B cell (primary cell): Measurements from ENCODE around the gene KDM1B. TPM values are rescaled to one million over a fixed set of nuclear protein-coding genes. Genes with fewer than 3 reads are reported as not detected.

Experiments used
- ATAC-seq: fragments of 200-7000 bp; cut with Tn5 transposase; one replicate; pipeline ENCODE4 v1.10.0; 2021; ENCODE audit warnings: low read depth, mild to moderate bottlenecking, moderate number of reproducible peaks, moderate library complexity
- CTCF ChIA-PET: fragments of 350-600 bp; sonication (Branson Sonifier 250); formaldehyde crosslinking; loops from one replicate; lab custom pipeline; 2021; ENCODE audit warnings: antibody characterized with exemption, inconsistent platforms; lab: Charles Lee
- POLR2A ChIA-PET: fragments of 350-600 bp; sonication (Branson Sonifier 250); formaldehyde crosslinking; loops from one replicate; lab custom pipeline; 2021; ENCODE audit warnings: antibody characterized with exemption; lab: Charles Lee
- DNase-seq: peaks from one replicate; pipeline ENCODE4 v3.0.0; 2013
- H2AFZ ChIP-seq: 2 replicates; pipeline ENCODE4 v1.6.1; 2012; ENCODE audit warnings: mild to moderate bottlenecking, low read depth, low read length; ENCODE audit not compliant: insufficient read depth, poor library complexity, severe bottlenecking
- H3K27ac ChIP-seq, 2 donors: 1 replicate in 1 of 2; 2 replicates in 1 of 2; pipeline ENCODE4 v1.5.1; 2012 to 2013; ENCODE audit warnings: low read length in 2 of 2, mild to moderate bottlenecking in 2 of 2, moderate library complexity in 1 of 2
- H3K27me3 ChIP-seq, 4 experiments: fragments of 200-600 bp in 1 of 4; sonication (generic) in 1 of 4; replicated peaks in 1 of 4; 1 replicate in 2 of 4; 2 replicates in 2 of 4; pipeline versions ENCODE4 v1.6.1 to v1.7.0; 2013 to 2016; ENCODE audit warnings: low read length in 3 of 4, mild to moderate bottlenecking in 2 of 4, mixed read lengths in 1 of 4, moderate library complexity in 1 of 4; ENCODE audit not compliant: insufficient read depth in 4 of 4, control insufficient read depth in 3 of 4; ENCODE audit errors: control extremely low read depth in 1 of 4
- H3K36me3 ChIP-seq, 2 experiments: replicated peaks in 1 of 2; 1 replicate in 1 of 2; 2 replicates in 1 of 2; pipeline versions ENCODE4 v1.6.1 to v1.7.1; 2013; ENCODE audit warnings: low read length in 1 of 2; ENCODE audit not compliant: insufficient read depth in 2 of 2, control insufficient read depth in 1 of 2; ENCODE audit errors: control extremely low read depth in 1 of 2, extremely low read depth in 1 of 2
- H3K4me1 ChIP-seq, 2 donors: fragments of 200-600 bp in 1 of 2; sonication (generic) in 1 of 2; 1 replicate in 1 of 2; 2 replicates in 1 of 2; pipeline versions ENCODE4 v1.5.1 to v1.6.1; 2013 to 2017; ENCODE audit warnings: low read length in 2 of 2; ENCODE audit not compliant: control insufficient read depth in 2 of 2, insufficient read depth in 2 of 2
- H3K4me2 ChIP-seq: replicated peaks from 2 replicates; pipeline ENCODE3; 2012; ENCODE audit warnings: mild to moderate bottlenecking, low read depth, low read length; ENCODE audit not compliant: poor library complexity, severe bottlenecking
- H3K4me3 ChIP-seq, 5 experiments: fragments of 200-600 bp in 1 of 5; sonication (generic) in 1 of 5; 1 replicate in 3 of 5; 2 replicates in 2 of 5; pipeline versions ENCODE4 v1.5.1 to v1.7.0; 2011 to 2016; ENCODE audit warnings: low read length in 4 of 5, mild to moderate bottlenecking in 4 of 5, low read depth in 2 of 5, control low read depth in 1 of 5, moderate library complexity in 1 of 5; ENCODE audit not compliant: insufficient read depth in 1 of 5; ENCODE audit errors: control extremely low read depth in 1 of 5, extremely low read depth in 1 of 5
- H3K79me2 ChIP-seq: fragments of 200-600 bp; sonication (generic); one replicate; pipeline ENCODE4 v1.6.0; 2016; ENCODE audit warnings: low read length; ENCODE audit not compliant: control insufficient read depth, insufficient read depth
- H3K9ac ChIP-seq: fragments of 200-600 bp; sonication (generic); 2 replicates; pipeline ENCODE4 v1.6.1; 2017; ENCODE audit warnings: mild to moderate bottlenecking, low read length, moderate library complexity
- H3K9me3 ChIP-seq, 3 donors: one replicate each; pipeline versions ENCODE4 v1.6.1 to v1.7.1; 2013; ENCODE audit warnings: low read length in 2 of 3; ENCODE audit not compliant: control insufficient read depth in 2 of 3, insufficient read depth in 1 of 3; ENCODE audit errors: control extremely low read depth in 1 of 3
- H4K20me1 ChIP-seq: 2 replicates; pipeline ENCODE4 v1.6.0; 2012; ENCODE audit warnings: mild to moderate bottlenecking, low read length; ENCODE audit not compliant: insufficient read depth, control insufficient read depth, poor library complexity, severe bottlenecking
- H3K27ac Mint-ChIP-seq: one replicate; pipeline ENCODE4 v1.8.0; 2021; ENCODE audit warnings: mixed read lengths
- H3K27me3 Mint-ChIP-seq: one replicate; pipeline ENCODE4 v1.8.0; 2021; ENCODE audit warnings: mixed read lengths
- H3K4me1 Mint-ChIP-seq: one replicate; pipeline ENCODE4 v1.8.0; 2021; ENCODE audit warnings: mixed read lengths
- H3K4me3 Mint-ChIP-seq: one replicate; pipeline ENCODE4 v1.8.0; 2021; ENCODE audit warnings: mixed read lengths
- H3K9me3 Mint-ChIP-seq: one replicate; pipeline ENCODE4 v1.8.0; 2022; ENCODE audit warnings: mixed read lengths; ENCODE audit not compliant: insufficient read depth
- CTCF ChIP-seq: fragments of 200-600 bp; IDR thresholded peaks from one replicate; pipeline ENCODE4 v1.8.0; 2022; ENCODE audit warnings: antibody characterized with exemption, mild to moderate bottlenecking
- EZH2 ChIP-seq: IDR thresholded peaks from 2 replicates; pipeline ENCODE4 v1.6.1; 2012; ENCODE audit warnings: borderline replicate concordance, low read depth, mild to moderate bottlenecking, moderate library complexity, low read length; ENCODE audit not compliant: insufficient read depth, poor library complexity, severe bottlenecking
- WGBS: methylation state at CpG from one replicate; pipeline ENCODE4 v1.1.5; 2013; ENCODE audit warnings: missing lambda C conversion rate; ENCODE audit not compliant: insufficient coverage; 5-methylcytosine and 5-hydroxymethylcytosine counted together
- intact Hi-C: fragments of 100-400 bp; cut with micrococcal nuclease; formaldehyde crosslinking; loops from one replicate; pipeline ENCODE4 v1.10.0; 2022
- polyA plus RNA-seq: library from polyadenylated mRNA; depleted of rRNA; stranded (reverse); fragments of >200 nt; gene quantifications from 2 replicates; pipeline ENCODE4 v1.2.3, GENCODE V29; 2012
- total RNA-seq, 2 donors: library from RNA; stranded (reverse); fragments of 120-200 nt in 1 of 2; gene quantifications; 1 replicate in 1 of 2; 2 replicates in 1 of 2; pipeline versions ENCODE4 v1.2.3 to v1.2.4, GENCODE V29; 2013 to 2022

Gene KDM1B
- total and polyA plus RNA-seq, 2 donors (not counting 1 experiment from before 2014, with no cell fraction given) = 10.9 to 16.0 TPM

GRCh38 chr6:18179770-18180356 is 24.6 kb downstream of the KDM1B start:
- Mint-ChIP-seq H3K4me3 (peak overlapping the region; percentile 2), H3K9me3 (peaks cover 2% of the 10 kb centered on the region), H3K27ac (peak overlapping the region; percentile 32), H3K27me3 (no peaks in the 10 kb centered on the region), H3K4me1 (peaks cover 37% of the 10 kb centered on the region)
- H3K4me1 ChIP-seq = peaks cover 13 to 16% of the 10 kb centered on the region in 2 donors
- ChIA-PET CTCF (no interaction called here), POLR2A (interaction anchor here (0.7 kb wide), 1 partner anchor 25 kb away, joined by 4 read pairs; the partner anchor contains the start of gene KDM1B)
- H2AFZ ChIP-seq = no peak overlapping the region
- WGBS = 25% methylated on average over 1 of the region's 5 CpGs
- H3K27ac ChIP-seq = peak overlapping the region in 1 of 2 donors; percentile 40
- peaks cover 0 to 8% of the 10 kb centered on the region in 2 experiments for H3K36me3 ChIP-seq
- no peaks in the 10 kb centered on the region for H3K9me3 ChIP-seq
- H3K9ac ChIP-seq = no peak overlapping the region
- peak overlapping the region; percentile 5 for H3K4me2 ChIP-seq
- intact Hi-C loops = no loop called here
- no peaks in the 10 kb centered on the region for H3K27me3 ChIP-seq
- TF ChIP-seq CTCF (no peak), EZH2 (no peak)
- DNase-seq (peak; percentile 8), ATAC-seq (no peak)
- H3K4me3 ChIP-seq = no peak overlapping the region
- H3K79me2 ChIP-seq = peaks cover 22% of the 10 kb centered on the region
- H4K20me1 ChIP-seq = no peaks in the 10 kb centered on the region

GRCh38 chr6:18182568-18182967 is 27.3 kb downstream of the KDM1B start:
- peaks cover 24% of the 10 kb centered on the region for H3K79me2 ChIP-seq
- Mint-ChIP-seq H3K27me3 (no peaks in the 10 kb centered on the region), H3K4me3 (no peak overlapping the region), H3K27ac (no peak overlapping the region), H3K4me1 (peaks cover 38% of the 10 kb centered on the region), H3K9me3 (no peaks in the 10 kb centered on the region)
- no peak overlapping the region for H3K27ac ChIP-seq
- no peak for TF ChIP-seq EZH2
- TF ChIP-seq CTCF = no peak
- intact Hi-C loops = no loop called here
- DNase-seq (no peak), ATAC-seq (no peak)
- peaks cover 0 to 12% of the 10 kb centered on the region in 2 experiments for H3K36me3 ChIP-seq
- ChIA-PET POLR2A (no interaction called here), CTCF (no interaction called here)
- H3K9me3 ChIP-seq = no peaks in the 10 kb centered on the region
- H3K4me3 ChIP-seq = no peak overlapping the region
- H3K27me3 ChIP-seq = no peaks in the 10 kb centered on the region
- peaks cover 25% of the 10 kb centered on the region in 2 donors for H3K4me1 ChIP-seq
- no peaks in the 10 kb centered on the region for H4K20me1 ChIP-seq
- H3K9ac ChIP-seq = no peak overlapping the region
- no peak overlapping the region for H3K4me2 ChIP-seq
- no peak overlapping the region for H2AFZ ChIP-seq
- WGBS = 82% methylated on average over 4 of the region's 4 CpGs
